Measurements from ENCODE around the gene MACROD2. TPM values are rescaled to one million over a fixed set of nuclear protein-coding genes. Genes with fewer than 3 reads are reported as not detected.

The MACROD2 gene
- polyA plus RNA-seq, 2 of the 4 experiments (the other 2 are of a cell fraction): 0.96 to 1.3 TPM

GRCh38 chr20:16072220-16072619 is 2076.9 kb downstream of the MACROD2 start:
- DNase-seq (ENCODE audit: low read depth in 1 of 2, low spot score in 1 of 2) (no peak), FAIRE-seq (no peak), ATAC-seq (no peak)
- CTCF ChIA-PET: no interaction called here
- POLR2A ChIA-PET: no interaction called here
- WGBS (ENCODE audit: missing lambda C conversion rate): 26% methylated on average over 1 of the region's 1 CpG
- no peaks in the 10 kb centered on the region for H3K4me1 ChIP-seq
- no peak for TF ChIP-seq RCOR1 (IDR thresholded peaks at IDR 0.05; ENCODE audit: low read depth, low read length)
- TF ChIP-seq HOXB13 (CRISPR knock-in tag; IDR thresholded peaks at IDR 0.05; ENCODE audit: low read depth): no peak
- TF ChIP-seq ZC3H11A (IDR thresholded peaks at IDR 0.05): no peak
- no peak for TF ChIP-seq ZSCAN20 (CRISPR knock-in tag; IDR thresholded peaks at IDR 0.05)
- no peak for TF ChIP-seq HEYL (CRISPR knock-in tag; IDR thresholded peaks at IDR 0.05)
- TF ChIP-seq CEBPB (IDR thresholded peaks at IDR 0.05): no peak
- no peak for TF ChIP-seq ZNF302 (CRISPR knock-in tag; IDR thresholded peaks at IDR 0.05)
- H3K9me3 ChIP-seq: 0 out of 3 replicates have a peak, but pooled peaks cover 3% of the 10 kb centered on the region
- no peak overlapping the region for H3K4me2 ChIP-seq
- H3K27ac ChIP-seq: no peak overlapping the region
- H3K4me3 ChIP-seq: no peak overlapping the region

- TF ChIP-seq CBX8 (IDR thresholded peaks at IDR 0.05) (no peak), SMC3 (IDR thresholded peaks at IDR 0.05) (no peak), JUN (IDR thresholded peaks at IDR 0.05) (no peak), HDAC2 (IDR thresholded peaks at IDR 0.05) (no peak), PBX3 (IDR thresholded peaks at IDR 0.05) (no peak), BCL3 (IDR thresholded peaks at IDR 0.05) (no peak), SREBF2 (IDR thresholded peaks at IDR 0.05) (no peak)
- Histone ChIP-seq H3K9me3 (no peaks in the 10 kb centered on the region; the same call in 2 of the 3 replicates), H3K4me1 (no peaks in the 10 kb centered on the region), H3K27ac (no peak overlapping the region), H3K4me3 (no peak overlapping the region), H3K4me2 (no peak overlapping the region)
- ChIA-PET CTCF (no interaction called here), POLR2A (no interaction called here)
- no peak for DNase-seq (ENCODE audit: low read depth in 1 of 2, low spot score in 1 of 2)
- WGBS (ENCODE audit: missing lambda C conversion rate): 4% methylated on average over 2 of the region's 2 CpGs
- FAIRE-seq: no peak
- ATAC-seq: no peak
Observed at GRCh38 chr20:16078172-16078898, 2083.0 kb downstream of the MACROD2 start.

- FAIRE-seq (no peak), ATAC-seq (no peak), DNase-seq (ENCODE audit: low read depth in 1 of 2, low spot score in 1 of 2) (no peak)
- Histone ChIP-seq H3K4me1 (no peaks in the 10 kb centered on the region), H3K9me3 (peaks cover 3% of the 10 kb centered on the region; the same call in 1 of the 3 replicates), H3K4me3 (no peak overlapping the region), H3K27ac (no peak overlapping the region), H3K4me2 (no peak overlapping the region)
- ChIA-PET POLR2A (no interaction called here), CTCF (no interaction called here)
- no peak for TF ChIP-seq RAD21 (conservative IDR thresholded peaks at IDR 0.05 in 1 of 2, IDR thresholded peaks at IDR 0.05 in 1 of 2)
- TF ChIP-seq FOSB (CRISPR knock-in tag; IDR thresholded peaks at IDR 0.05): no peak
- TF ChIP-seq ELK1 (IDR thresholded peaks at IDR 0.05; ENCODE audit: low read depth, low read length): no peak
- TF ChIP-seq USF2 (IDR thresholded peaks at IDR 0.05): no peak
- TF ChIP-seq ATOH8 (CRISPR knock-in tag; IDR thresholded peaks at IDR 0.05; ENCODE audit: low read depth): no peak
- WGBS (ENCODE audit: missing lambda C conversion rate): 4% methylated on average over 1 of the region's 1 CpG
Observed at GRCh38 chr20:16081421-16081820, 2086.1 kb downstream of the MACROD2 start.

Measured in A549 (cell line).